Tibial nerve (tissue), 4 donors: Measurements from ENCODE around the gene IGF2R. TPM values are rescaled to one million over a fixed set of nuclear protein-coding genes. Genes with fewer than 3 reads are reported as not detected.

Experiments
- DNase-seq, 2 donors: peaks; one replicate each; pipeline ENCODE4 v3.0.0-alpha.2; 2019; ENCODE audit warnings: low spot score in 2 of 2
- H3K27ac ChIP-seq, 4 donors: fragments of 200-600 bp; sonication (generic) in 3 of 4; one replicate each; pipeline ENCODE4 v1.5.1; 2017 to 2019; ENCODE audit warnings: mild to moderate bottlenecking in 1 of 4
- H3K27me3 ChIP-seq, 2 donors: fragments of 200-600 bp; sonication (generic) in 1 of 2; one replicate each; pipeline versions ENCODE4 v1.5.1 to v1.6.0; 2017 to 2019
- H3K36me3 ChIP-seq, 3 donors: fragments of 200-600 bp; sonication (generic); one replicate each; pipeline ENCODE4 v1.5.1; 2018 to 2019
- H3K4me1 ChIP-seq, 4 donors: fragments of 200-600 bp; sonication (generic) in 3 of 4; one replicate each; pipeline ENCODE4 v1.5.1; 2017 to 2019
- H3K4me3 ChIP-seq, 4 donors: fragments of 200-600 bp; sonication (generic) in 3 of 4; one replicate each; pipeline ENCODE4 v1.5.1; 2017 to 2019; ENCODE audit warnings: mild to moderate bottlenecking in 1 of 4, moderate library complexity in 1 of 4
- H3K9me3 ChIP-seq, 4 donors: fragments of 200-600 bp; sonication (generic) in 3 of 4; one replicate each; pipeline ENCODE4 v1.5.1; 2017 to 2019
- CTCF ChIP-seq, 5 experiments: fragments of 200-600 bp in 3 of 5; fragments of 450-650 bp in 2 of 5; sonication (generic) in 3 of 5; IDR thresholded peaks; one replicate each; pipeline ENCODE4 v1.5.1; 2016 to 2019; ENCODE audit warnings: antibody characterized with exemption in 5 of 5, mild to moderate bottlenecking in 3 of 5, moderate library complexity in 2 of 5
- EP300 ChIP-seq, 2 donors: sonication (generic); formaldehyde crosslinking; IDR thresholded peaks; one replicate each; pipeline ENCODE4 v1.6.1; 2017; ENCODE audit warnings: antibody characterized with exemption in 2 of 2, mild to moderate bottlenecking in 1 of 2
- POLR2A ChIP-seq, 2 donors: fragments of 450-650 bp; IDR thresholded peaks; one replicate each; pipeline ENCODE4 v1.6.1; 2017; ENCODE audit warnings: antibody characterized with exemption in 2 of 2, mild to moderate bottlenecking in 2 of 2, moderate library complexity in 2 of 2
- WGBS, 2 donors: methylation state at CpG; one replicate each; pipeline ENCODE4 v1.1.5; 2018; 5-methylcytosine and 5-hydroxymethylcytosine counted together
- total RNA-seq, 4 donors: library from RNA; depleted of rRNA; stranded (reverse); fragments of >200 nt; gene quantifications; one replicate each; pipeline ENCODE4 v1.1.0, GENCODE V29; 2016

Gene IGF2R
- total RNA-seq, 4 donors from 2014 or later, result 60.1 to 81.3 (median 68.5) TPM

- 91 to 92% methylated on average over 12 of the region's 12 CpGs for WGBS, 2 donors
- Histone ChIP-seq H3K4me1 (peaks cover 0 to 55% (median 22%) of the 10 kb centered on the region in 4 donors), H3K9me3 (no peaks in the 10 kb centered on the region), H3K27me3 (no peaks in the 10 kb centered on the region), H3K27ac (no peak overlapping the region), H3K36me3 (no peaks in the 10 kb centered on the region), H3K4me3 (no peak overlapping the region)
- TF ChIP-seq POLR2A (IDR thresholded peaks at IDR 0.05) (no peak), CTCF (IDR thresholded peaks at IDR 0.05) (no peak), EP300 (IDR thresholded peaks at IDR 0.05) (no peak)
- DNase-seq, result no peak
These were observed 2.7 kb downstream of the IGF2R start for GRCh38 chr6:159971341-159972178.

DNA sequence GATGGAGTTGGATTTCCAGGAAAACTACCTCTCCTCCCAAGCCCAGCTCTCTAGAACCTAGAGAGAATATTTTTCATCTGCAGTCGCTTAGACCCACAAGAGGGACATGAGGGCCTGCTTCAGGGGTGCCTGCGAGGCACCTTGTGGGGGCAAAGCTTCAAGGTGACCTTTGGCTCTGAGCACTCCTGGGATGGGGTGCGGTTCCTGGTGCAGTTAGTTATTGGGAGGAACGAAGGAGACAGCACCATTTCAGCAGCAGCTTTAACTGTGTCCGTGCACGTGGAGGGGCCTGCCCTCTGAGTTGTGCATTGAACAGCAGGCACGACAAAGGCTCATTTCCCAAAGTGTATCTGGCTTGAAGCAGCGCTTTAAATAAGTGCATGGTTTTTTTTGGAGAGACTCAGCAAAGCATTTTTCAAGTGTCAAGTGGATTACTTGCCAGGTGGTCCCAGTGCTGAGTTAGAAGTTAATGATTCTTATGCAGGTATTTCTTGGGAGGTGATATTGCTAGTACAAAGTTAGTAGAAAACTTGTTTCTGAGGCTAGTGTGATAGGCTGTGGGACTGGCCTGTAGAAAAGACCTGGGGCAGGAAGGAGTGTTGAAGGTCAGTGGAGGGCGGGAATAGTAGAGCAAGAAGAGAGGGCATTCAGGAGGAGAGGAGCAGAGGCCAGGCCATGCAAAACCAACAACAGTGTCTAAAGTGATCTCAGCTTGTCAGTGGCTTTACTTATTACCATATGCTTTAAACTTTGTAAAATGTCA, 3.8 kb downstream of the IGF2R start:
- H3K4me1 ChIP-seq, result peaks cover 0 to 67% (median 32%) of the 10 kb centered on the region in 4 donors
- H3K36me3 ChIP-seq, result no peaks in the 10 kb centered on the region
- DNase-seq, result no peak
- H3K27me3 ChIP-seq, result no peaks in the 10 kb centered on the region
- H3K9me3 ChIP-seq, result no peaks in the 10 kb centered on the region
- 64 to 73% methylated on average over 9 of the region's 9 CpGs for WGBS, 2 donors
- H3K4me3 ChIP-seq, result no peak overlapping the region
- no peak for TF ChIP-seq EP300 (IDR thresholded peaks at IDR 0.05)
- no peak for TF ChIP-seq POLR2A (IDR thresholded peaks at IDR 0.05)
- TF ChIP-seq CTCF (IDR thresholded peaks at IDR 0.05), result no peak
- no peak overlapping the region for H3K27ac ChIP-seq

DNA sequence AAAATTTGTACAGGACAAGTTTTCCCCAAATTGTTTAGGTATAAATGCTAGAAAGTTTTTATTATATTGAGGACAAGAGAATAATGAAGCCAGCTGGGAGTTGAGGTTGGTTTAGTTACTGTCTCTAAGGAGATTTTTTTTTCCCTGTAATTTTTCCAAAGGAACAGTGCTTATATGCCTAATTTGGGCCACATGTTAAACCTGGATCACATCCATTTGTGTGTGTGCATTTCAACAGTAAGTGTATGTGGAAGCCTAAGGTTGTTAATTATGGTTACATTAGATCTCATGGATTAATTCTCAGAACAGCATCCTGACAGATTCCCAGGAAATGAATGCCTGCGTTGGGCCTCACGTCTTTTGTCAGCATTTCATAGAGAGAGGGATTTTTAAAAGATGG, 4.5 kb downstream of the IGF2R start:
- Histone ChIP-seq H3K36me3 (no peaks in the 10 kb centered on the region), H3K4me1 (peaks cover 0 to 69% (median 37%) of the 10 kb centered on the region in 4 donors), H3K27me3 (no peaks in the 10 kb centered on the region), H3K27ac (peak overlapping the region in 2 of 4 donors; percentile 24 to 44), H3K4me3 (no peak overlapping the region), H3K9me3 (no peaks in the 10 kb centered on the region)
- TF ChIP-seq CTCF (IDR thresholded peaks at IDR 0.05), result no peak
- TF ChIP-seq POLR2A (IDR thresholded peaks at IDR 0.05), result no peak
- TF ChIP-seq EP300 (IDR thresholded peaks at IDR 0.05), result no peak
- WGBS, 2 donors, result 30 to 56% methylated on average over 2 of the region's 2 CpGs
- no peak for DNase-seq

GRCh38 chr6:159973951-159974350, 5.1 kb downstream of the IGF2R start:
- Histone ChIP-seq H3K4me3 (no peak overlapping the region), H3K9me3 (no peaks in the 10 kb centered on the region), H3K36me3 (no peaks in the 10 kb centered on the region), H3K27me3 (no peaks in the 10 kb centered on the region), H3K27ac (peak overlapping the region in 3 of 4 donors; percentile 50 to 76 (median 67)), H3K4me1 (peaks cover 0 to 74% (median 41%) of the 10 kb centered on the region in 4 donors)
- no peak for DNase-seq
- TF ChIP-seq EP300 (IDR thresholded peaks at IDR 0.05) (peak in 1 of 2 donors; percentile 62), POLR2A (IDR thresholded peaks at IDR 0.05) (no peak)
- 81 to 91% methylated on average over 2 of the region's 2 CpGs for WGBS, 2 donors

DNA sequence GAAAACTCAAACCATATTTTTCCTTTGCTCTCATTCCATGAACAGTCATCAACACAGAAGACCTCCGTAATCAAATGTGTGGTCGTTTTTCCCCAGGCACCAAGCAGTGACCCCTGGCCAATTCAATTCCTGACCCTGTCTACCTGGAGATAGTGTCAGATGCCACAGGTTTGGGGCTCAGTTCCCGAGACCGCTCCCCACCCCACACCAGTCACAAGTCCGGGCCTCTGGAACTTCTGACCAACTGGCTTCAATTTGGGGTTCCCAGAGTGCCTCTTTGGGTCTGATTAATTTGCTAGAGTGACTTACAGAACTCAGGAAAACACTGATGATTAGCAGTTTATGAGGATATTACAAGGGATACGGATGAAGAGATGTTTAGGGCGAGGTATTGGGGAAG, 6.0 kb downstream of the IGF2R start:
- H3K27ac ChIP-seq, result peak overlapping the region in 2 of 4 donors; percentile 67 to 76
- WGBS, 2 donors, result 88 to 93% methylated on average over 7 of the region's 7 CpGs
- H3K9me3 ChIP-seq, result no peaks in the 10 kb centered on the region

More for the DNA sequence above, 6.0 kb downstream of the IGF2R start:
- no peak for DNase-seq
- no peaks in the 10 kb centered on the region for H3K36me3 ChIP-seq
- no peaks in the 10 kb centered on the region for H3K27me3 ChIP-seq
- TF ChIP-seq EP300 (IDR thresholded peaks at IDR 0.05) (no peak), CTCF (IDR thresholded peaks at IDR 0.05) (no peak), POLR2A (IDR thresholded peaks at IDR 0.05) (no peak)
- H3K4me3 ChIP-seq, result no peak overlapping the region
- peaks cover 0 to 82% (median 46%) of the 10 kb centered on the region in 4 donors for H3K4me1 ChIP-seq
